ENCODE data around the gene SELPLG.

- TF ChIP-seq CTCF (IDR thresholded peaks at IDR 0.05; ENCODE audit: poor library complexity, severe bottlenecking) (no peak), POLR2AphosphoS5 (IDR thresholded peaks at IDR 0.05) (no peak)
Measured at GRCh38 chr12:108572166-108572790, 61.4 kb downstream of the SELPLG start.
